IMR-90 (cell line): ENCODE measurements around the gene ZFPL1. TPM values are rescaled to one million over a fixed set of nuclear protein-coding genes. Genes with fewer than 3 reads are reported as not detected.

Experiments
- ATAC-seq: fragments of 200-7000 bp; cut with Tn5 transposase; 2 replicates; pipeline ENCODE4 v1.9.1; 2020; ENCODE audit warnings: low read depth, mild to moderate bottlenecking, moderate library complexity
- BruUV-seq: library from RNA; stranded (reverse); fragments of 400-500 nt; replicated peaks from 2 replicates; lab custom pipeline; 2021; lab: Mats Ljungman, UMichigan
- CTCF ChIA-PET: fragments of 300-600 bp; formaldehyde crosslinking; extraction: SDS; loops from one replicate; lab custom pipeline; 2021; ENCODE audit warnings: antibody characterized with exemption; lab: Yijun Ruan, JAX
- POLR2A ChIA-PET: fragments of 300-600 bp; sonication (Branson Sonifier 250); formaldehyde crosslinking; loops from one replicate; lab custom pipeline; 2022; ENCODE audit warnings: antibody characterized with exemption; ENCODE audit not compliant: unreplicated experiment; lab: Charles Lee
- DNase-seq: peaks from one replicate; pipeline ENCODE4 v3.0.0; 2013
- H2AFZ ChIP-seq: replicated peaks from 2 replicates; pipeline ENCODE3; 2013; ENCODE audit warnings: low read length, mild to moderate bottlenecking; ENCODE audit not compliant: poor library complexity
- H2AK5ac ChIP-seq: 2 replicates; pipeline ENCODE4 v1.6.1; 2013; ENCODE audit warnings: low read depth, low read length, inconsistent platforms
- H2AK9ac ChIP-seq: replicated peaks from 2 replicates; pipeline ENCODE3; 2013; ENCODE audit warnings: mild to moderate bottlenecking, low read depth, low read length, moderate library complexity; ENCODE audit not compliant: poor library complexity
- H2BK120ac ChIP-seq: 2 replicates; pipeline ENCODE4 v1.6.1; 2013; ENCODE audit warnings: low read depth, low read length, inconsistent platforms
- H2BK15ac ChIP-seq: 3 replicates; pipeline ENCODE4 v1.6.1; 2013; ENCODE audit warnings: low read depth, low read length, inconsistent platforms
- H2BK20ac ChIP-seq: 2 replicates; pipeline ENCODE4 v1.6.1; 2013; ENCODE audit warnings: low read depth, mild to moderate bottlenecking, inconsistent platforms, low read length, moderate library complexity
- H2BK5ac ChIP-seq: 2 replicates; pipeline ENCODE4 v1.6.1; 2013; ENCODE audit warnings: mild to moderate bottlenecking, low read depth, low read length, inconsistent platforms; ENCODE audit not compliant: poor library complexity, severe bottlenecking
- H3K14ac ChIP-seq: replicated peaks from 2 replicates; pipeline ENCODE4 v1.6.1; 2013; ENCODE audit warnings: low read depth, low read length, inconsistent platforms
- H3K18ac ChIP-seq: 2 replicates; pipeline ENCODE4 v1.6.1; 2013; ENCODE audit warnings: low read depth, low read length, control low read depth
- H3K23ac ChIP-seq: 2 replicates; pipeline ENCODE4 v1.6.1; 2013; ENCODE audit warnings: low read depth, low read length, inconsistent platforms
- H3K27ac ChIP-seq: 2 replicates; pipeline ENCODE4 v1.5.1; 2013; ENCODE audit warnings: mild to moderate bottlenecking, control low read depth, low read length; ENCODE audit not compliant: insufficient read depth
- H3K27me3 ChIP-seq: 2 replicates; pipeline ENCODE4 v1.6.1; 2013; ENCODE audit warnings: low read length; ENCODE audit not compliant: control insufficient read depth, insufficient read depth
- H3K36me3 ChIP-seq: 2 replicates; pipeline ENCODE4 v1.6.1; 2013; ENCODE audit warnings: low read length, mixed read lengths; ENCODE audit not compliant: control insufficient read depth, insufficient read depth
- H3K4ac ChIP-seq: 2 replicates; pipeline ENCODE4 v1.6.1; 2013; ENCODE audit warnings: low read depth, low read length, inconsistent platforms
- H3K4me1 ChIP-seq: 2 replicates; pipeline ENCODE4 v1.6.1; 2013; ENCODE audit warnings: low read length, mixed read lengths; ENCODE audit not compliant: control insufficient read depth, insufficient read depth
- H3K4me2 ChIP-seq: 2 replicates; pipeline ENCODE4 v1.6.1; 2013; ENCODE audit warnings: low read depth, mild to moderate bottlenecking, control low read depth, low read length, moderate library complexity
- H3K4me3 ChIP-seq: 2 replicates; pipeline ENCODE4 v1.5.1; 2013; ENCODE audit warnings: low read depth, mild to moderate bottlenecking, control low read depth, low read length, moderate library complexity; ENCODE audit not compliant: insufficient read depth
- H3K56ac ChIP-seq: 2 replicates; pipeline ENCODE4 v1.6.1; 2013; ENCODE audit warnings: low read length, inconsistent platforms; ENCODE audit not compliant: insufficient read depth; ENCODE audit errors: extremely low read depth
- H3K79me1 ChIP-seq, 2 experiments: 2 replicates each; pipeline ENCODE4 v1.6.1; 2013; ENCODE audit warnings: low read length in 2 of 2, inconsistent platforms in 1 of 2, low read depth in 1 of 2
- H3K9ac ChIP-seq: 2 replicates; pipeline ENCODE4 v1.6.1; 2013; ENCODE audit warnings: low read depth, low read length, control low read depth
- H3K9me1 ChIP-seq: 2 replicates; pipeline ENCODE4 v1.6.1; 2013; ENCODE audit warnings: low read length, inconsistent platforms; ENCODE audit not compliant: insufficient read depth
- H3K9me3 ChIP-seq: 2 replicates; pipeline ENCODE4 v1.6.1; 2013; ENCODE audit warnings: low read length; ENCODE audit not compliant: control insufficient read depth, insufficient read depth
- H4K20me1 ChIP-seq: 2 replicates; pipeline ENCODE4 v1.6.1; 2013; ENCODE audit warnings: low read length, inconsistent platforms; ENCODE audit not compliant: insufficient read depth
- H4K5ac ChIP-seq: 2 replicates; pipeline ENCODE4 v1.6.1; 2013; ENCODE audit warnings: mild to moderate bottlenecking, low read depth, low read length, control low read depth
- H4K8ac ChIP-seq, 2 experiments: 2 replicates each; pipeline ENCODE4 v1.6.1; 2013; ENCODE audit warnings: low read depth in 2 of 2, low read length in 2 of 2, control low read depth in 1 of 2, inconsistent platforms in 1 of 2
- H4K91ac ChIP-seq: 2 replicates; pipeline ENCODE4 v1.6.1; 2013; ENCODE audit warnings: low read depth, low read length, inconsistent platforms; ENCODE audit not compliant: insufficient read depth
- BHLHE40 ChIP-seq: fragments of 150-350 bp; IDR thresholded peaks from 2 replicates; pipeline ENCODE4 v1.6.1; 2016; ENCODE audit warnings: mild to moderate bottlenecking, low read depth, low read length
- CEBPB ChIP-seq: IDR thresholded peaks from 2 replicates; pipeline ENCODE4 v1.6.1; 2012; ENCODE audit warnings: low read depth, low read length, improper control_type of control experiment
- CHD1 ChIP-seq: IDR thresholded peaks from 2 replicates; pipeline ENCODE4 v1.6.1; 2012; ENCODE audit warnings: low read depth, low read length, improper control_type of control experiment
- FOS ChIP-seq: fragments of 150-350 bp; IDR thresholded peaks from 2 replicates; pipeline ENCODE4 v1.6.1; 2016; ENCODE audit warnings: low read depth, low read length
- MAFK ChIP-seq: IDR thresholded peaks from 2 replicates; pipeline ENCODE4 v1.6.1; 2012; ENCODE audit warnings: low read depth, low read length, improper control_type of control experiment
- MAZ ChIP-seq: IDR thresholded peaks from 2 replicates; pipeline ENCODE4 v1.6.1; 2012; ENCODE audit warnings: low read depth, mild to moderate bottlenecking, low read length, improper control_type of control experiment, moderate library complexity, borderline replicate concordance
- MXI1 ChIP-seq: IDR thresholded peaks from 2 replicates; pipeline ENCODE4 v1.6.1; 2012; ENCODE audit warnings: low read depth, mild to moderate bottlenecking, low read length, moderate library complexity, borderline replicate concordance
- NFE2L2 ChIP-seq: fragments of 150-350 bp; IDR thresholded peaks from 2 replicates; pipeline ENCODE4 v1.6.1; 2016; ENCODE audit warnings: low read depth, mild to moderate bottlenecking, low read length
- POLR2A ChIP-seq: IDR thresholded peaks from 2 replicates; pipeline ENCODE4 v1.6.1; 2012; ENCODE audit warnings: mild to moderate bottlenecking, low read depth, low read length
- RAD21 ChIP-seq: IDR thresholded peaks from 2 replicates; pipeline ENCODE4 v1.6.1; 2012; ENCODE audit warnings: low read length, improper control_type of control experiment
- RCOR1 ChIP-seq: IDR thresholded peaks from 2 replicates; pipeline ENCODE4 v1.6.1; 2012; ENCODE audit warnings: mild to moderate bottlenecking, low read length, improper control_type of control experiment; ENCODE audit not compliant: insufficient replicate concordance
- RFX5 ChIP-seq: IDR thresholded peaks from 2 replicates; pipeline ENCODE4 v1.8.0; 2012; ENCODE audit warnings: low read depth, mild to moderate bottlenecking, low read length, moderate library complexity
- WGBS, 2 experiments: methylation state at CpG; one replicate each; pipeline versions ENCODE4 v1.1.5 to v1.1.7; 2013; ENCODE audit warnings: missing lambda C conversion rate in 2 of 2; ENCODE audit not compliant: insufficient read length in 1 of 2; ENCODE audit errors: extremely low coverage in 2 of 2; 5-methylcytosine and 5-hydroxymethylcytosine counted together
- dilution Hi-C: fragments of 300-500 bp; cut with HindIII; formaldehyde crosslinking; loops from one replicate; pipeline ENCODE4 v1.14.3; 2018; ENCODE audit warnings: low sequenced_read_pairs; ENCODE audit not compliant: unreplicated experiment
- in situ Hi-C: fragments of 300-500 bp; cut with MboI; formaldehyde crosslinking; loops from 3 replicates; pipeline ENCODE4 v1.14.3; 2019; ENCODE audit warnings: low sequenced_read_pairs, inconsistent platforms, mixed read lengths
- intact Hi-C: fragments of 100-400 bp; cut with micrococcal nuclease; formaldehyde crosslinking; loops from 2 replicates; pipeline ENCODE4 v1.10.0; 2022
- polyA plus RNA-seq, 3 experiments: library from polyadenylated mRNA; depleted of rRNA; stranded (reverse); fragments of >200 nt; gene quantifications; 2 replicates each; pipeline ENCODE4 v1.2.3, GENCODE V29; 2012; ENCODE audit warnings: low replicate concordance in 1 of 3
- total RNA-seq: library from RNA; depleted of rRNA; stranded (reverse); fragments of >200 nt; gene quantifications from 2 replicates; pipeline ENCODE4 v1.2.3, GENCODE V29; 2012
- TF ChIP-seq, protein P1 (sequence below): conservative IDR thresholded peaks from 2 replicates; pipeline ENCODE4 v1.5.1; 2012; ENCODE audit warnings: mild to moderate bottlenecking, low read depth, low read length, improper control_type of control experiment
- TF ChIP-seq, protein P2 (sequence below): fragments of 150-350 bp; IDR thresholded peaks from 2 replicates; pipeline ENCODE4 v1.6.1; 2017; ENCODE audit warnings: mild to moderate bottlenecking, antibody characterized with exemption, low read length, low read depth
- TF ChIP-seq, protein P3 (sequence below): fragments of 150-350 bp; IDR thresholded peaks from 2 replicates; pipeline ENCODE4 v1.6.1; 2016; ENCODE audit warnings: low read depth, mild to moderate bottlenecking, low read length, moderate library complexity, borderline replicate concordance

The ZFPL1 gene
- total and polyA plus RNA-seq, 2 of the 4 experiments (the other 2 are of a cell fraction) = 24.0 to 67.5 TPM

DNA sequence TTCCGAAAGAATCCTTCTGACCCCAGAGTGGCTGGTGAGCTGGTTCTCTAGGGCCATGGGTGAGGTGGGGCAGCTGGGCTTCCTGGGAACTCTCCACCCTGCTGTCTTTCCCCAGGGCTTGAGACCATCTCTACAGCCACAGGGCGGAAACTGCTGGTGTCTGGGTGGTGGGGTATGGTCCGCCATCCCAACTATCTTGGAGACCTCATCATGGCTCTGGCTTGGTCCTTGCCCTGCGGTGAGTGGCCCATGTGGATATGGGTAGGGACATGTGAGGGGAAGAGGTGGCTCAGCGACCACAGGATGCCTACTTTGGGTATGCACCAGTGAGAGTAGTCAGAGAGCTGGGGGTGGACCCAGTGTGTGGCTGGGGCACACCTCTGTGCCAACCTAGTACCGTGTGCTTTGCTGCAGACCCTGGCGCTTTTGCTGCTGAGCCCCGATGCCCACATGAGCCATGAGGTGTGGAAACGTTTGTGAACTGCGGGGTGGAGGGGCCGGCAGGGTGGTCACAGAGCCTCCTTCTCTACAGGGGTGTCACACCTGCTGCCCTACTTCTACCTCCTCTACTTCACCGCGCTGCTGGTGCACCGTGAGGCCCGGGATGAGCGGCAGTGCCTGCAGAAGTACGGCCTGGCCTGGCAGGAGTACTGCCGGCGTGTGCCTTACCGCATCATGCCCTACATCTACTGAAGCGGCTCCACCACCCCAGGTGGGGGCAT is 31.5 kb downstream of the ZFPL1 start:
- DNase-seq (no peak), ATAC-seq (no peak)
- Histone ChIP-seq H3K18ac (no peak overlapping the region), H2AK5ac (no peak overlapping the region), H3K79me1 (peaks cover 8 to 38% of the 10 kb centered on the region in 2 experiments), H3K27ac (no peak overlapping the region), H2BK120ac (no peak overlapping the region), H2AFZ (no peak overlapping the region), H2BK20ac (no peak overlapping the region), H4K91ac (no peak overlapping the region), H3K9me3 (no peaks in the 10 kb centered on the region), H3K4me3 (no peak overlapping the region), H3K14ac (no peak overlapping the region), H3K4me1 (peaks cover 18% of the 10 kb centered on the region), H3K9me1 (0 out of 2 replicates have a peak, but pooled peaks cover 2% of the 10 kb centered on the region), H3K9ac (no peak overlapping the region), H2AK9ac (no peak overlapping the region), H3K36me3 (peaks cover 15% of the 10 kb centered on the region), H3K4ac (no peak overlapping the region), H2BK5ac (no peak overlapping the region), H3K56ac (no peak overlapping the region), H3K27me3 (no peaks in the 10 kb centered on the region), H4K20me1 (peaks cover 6% of the 10 kb centered on the region; the same call in 1 of the 2 replicates), H4K5ac (no peak overlapping the region), H2BK15ac (no peak overlapping the region), H3K4me2 (no peak overlapping the region), H4K8ac (no peak overlapping the region), H3K23ac (no peak overlapping the region)
- no TSS peak for BruUV-seq
- TF ChIP-seq RAD21 = no peak
- TF ChIP-seq RCOR1 = no peak
- TF ChIP-seq NFE2L2 = no peak
- TF ChIP-seq, protein P1, sequence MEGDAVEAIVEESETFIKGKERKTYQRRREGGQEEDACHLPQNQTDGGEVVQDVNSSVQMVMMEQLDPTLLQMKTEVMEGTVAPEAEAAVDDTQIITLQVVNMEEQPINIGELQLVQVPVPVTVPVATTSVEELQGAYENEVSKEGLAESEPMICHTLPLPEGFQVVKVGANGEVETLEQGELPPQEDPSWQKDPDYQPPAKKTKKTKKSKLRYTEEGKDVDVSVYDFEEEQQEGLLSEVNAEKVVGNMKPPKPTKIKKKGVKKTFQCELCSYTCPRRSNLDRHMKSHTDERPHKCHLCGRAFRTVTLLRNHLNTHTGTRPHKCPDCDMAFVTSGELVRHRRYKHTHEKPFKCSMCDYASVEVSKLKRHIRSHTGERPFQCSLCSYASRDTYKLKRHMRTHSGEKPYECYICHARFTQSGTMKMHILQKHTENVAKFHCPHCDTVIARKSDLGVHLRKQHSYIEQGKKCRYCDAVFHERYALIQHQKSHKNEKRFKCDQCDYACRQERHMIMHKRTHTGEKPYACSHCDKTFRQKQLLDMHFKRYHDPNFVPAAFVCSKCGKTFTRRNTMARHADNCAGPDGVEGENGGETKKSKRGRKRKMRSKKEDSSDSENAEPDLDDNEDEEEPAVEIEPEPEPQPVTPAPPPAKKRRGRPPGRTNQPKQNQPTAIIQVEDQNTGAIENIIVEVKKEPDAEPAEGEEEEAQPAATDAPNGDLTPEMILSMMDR = no peak
- no peak for TF ChIP-seq CEBPB
- TF ChIP-seq MXI1 = no peak
- no peak for TF ChIP-seq POLR2A
- TF ChIP-seq CHD1 = no peak
- no peak for TF ChIP-seq RFX5
- TF ChIP-seq, protein P2, sequence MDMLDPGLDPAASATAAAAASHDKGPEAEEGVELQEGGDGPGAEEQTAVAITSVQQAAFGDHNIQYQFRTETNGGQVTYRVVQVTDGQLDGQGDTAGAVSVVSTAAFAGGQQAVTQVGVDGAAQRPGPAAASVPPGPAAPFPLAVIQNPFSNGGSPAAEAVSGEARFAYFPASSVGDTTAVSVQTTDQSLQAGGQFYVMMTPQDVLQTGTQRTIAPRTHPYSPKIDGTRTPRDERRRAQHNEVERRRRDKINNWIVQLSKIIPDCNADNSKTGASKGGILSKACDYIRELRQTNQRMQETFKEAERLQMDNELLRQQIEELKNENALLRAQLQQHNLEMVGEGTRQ = no peak
- no peak for TF ChIP-seq FOS
- no peak for TF ChIP-seq MAZ
- TF ChIP-seq BHLHE40 = no peak
- TF ChIP-seq, protein P3, sequence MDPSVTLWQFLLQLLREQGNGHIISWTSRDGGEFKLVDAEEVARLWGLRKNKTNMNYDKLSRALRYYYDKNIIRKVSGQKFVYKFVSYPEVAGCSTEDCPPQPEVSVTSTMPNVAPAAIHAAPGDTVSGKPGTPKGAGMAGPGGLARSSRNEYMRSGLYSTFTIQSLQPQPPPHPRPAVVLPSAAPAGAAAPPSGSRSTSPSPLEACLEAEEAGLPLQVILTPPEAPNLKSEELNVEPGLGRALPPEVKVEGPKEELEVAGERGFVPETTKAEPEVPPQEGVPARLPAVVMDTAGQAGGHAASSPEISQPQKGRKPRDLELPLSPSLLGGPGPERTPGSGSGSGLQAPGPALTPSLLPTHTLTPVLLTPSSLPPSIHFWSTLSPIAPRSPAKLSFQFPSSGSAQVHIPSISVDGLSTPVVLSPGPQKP = no peak
- no peak for TF ChIP-seq MAFK
- ChIA-PET POLR2A (no interaction called here), CTCF (no interaction called here)
- dilution Hi-C loops (no loop called here), in situ Hi-C loops (no loop called here), intact Hi-C loops (loop anchor here (2.0 kb wide), 1 partner anchor 103 kb away; no protein-coding TSS in a partner anchor)
- WGBS, 2 experiments = 97% methylated on average over 11 of the region's 21 CpGs; no CpG with 5 or more reads in 1 of the 2 experiments
